GM12878 (cell line): ENCODE data around the gene SARS2. TPM values are rescaled to one million over a fixed set of nuclear protein-coding genes. Genes with fewer than 3 reads are reported as not detected.
A peak's percentile ranks its signal among the peaks of the same experiment; 100 is the strongest.

Experiments used
- CEBPZ ChIP-seq: fragments of 150-350 bp; IDR thresholded peaks from 2 replicates; pipeline ENCODE4 v1.6.1; 2016; ENCODE audit warnings: low read depth, low read length
- DPF2 ChIP-seq: fragments of 450-650 bp; IDR thresholded peaks from 2 replicates; pipeline ENCODE4 v1.6.1; 2017; ENCODE audit warnings: mild to moderate bottlenecking
- EZH2 ChIP-seq: IDR thresholded peaks from 2 replicates; pipeline ENCODE4 v1.6.1; 2012; ENCODE audit warnings: low read depth, mild to moderate bottlenecking, control low read depth, inconsistent platforms, low read length, borderline replicate concordance; ENCODE audit not compliant: control insufficient read depth
- GABPA ChIP-seq: IDR thresholded peaks from 2 replicates; pipeline ENCODE4 v1.6.1; 2014; ENCODE audit warnings: antibody characterized with exemption, low read depth, mild to moderate bottlenecking, inconsistent platforms
- GATAD2B ChIP-seq: fragments of 450-650 bp; conservative IDR thresholded peaks from 2 replicates; pipeline ENCODE4 v1.6.1; 2017; ENCODE audit warnings: low read depth, mild to moderate bottlenecking, moderate library complexity
- HDAC6 ChIP-seq: fragments of 200-600 bp; sonication (generic); IDR thresholded peaks from one replicate; pipeline ENCODE4 v1.8.0; 2017; ENCODE audit warnings: antibody characterized with exemption; ENCODE audit not compliant: unreplicated experiment
- IKZF1 ChIP-seq: fragments of 450-650 bp; conservative IDR thresholded peaks from 2 replicates; pipeline ENCODE4 v1.6.1; 2017; ENCODE audit warnings: antibody characterized with exemption, mild to moderate bottlenecking
- IRF4 ChIP-seq: IDR thresholded peaks from 2 replicates; pipeline ENCODE4 v1.6.1; 2011; ENCODE audit warnings: low read depth, low read length
- MEF2A ChIP-seq: IDR thresholded peaks from 2 replicates; pipeline ENCODE4 v1.6.1; 2011; ENCODE audit warnings: low read depth, mild to moderate bottlenecking, low read length, moderate library complexity; ENCODE audit not compliant: insufficient read depth
- NR2F1 ChIP-seq: fragments of 450-650 bp; conservative IDR thresholded peaks from 2 replicates; pipeline ENCODE4 v1.6.1; 2017; ENCODE audit warnings: mild to moderate bottlenecking
- PAX5 ChIP-seq: IDR thresholded peaks from 2 replicates; pipeline ENCODE4 v1.6.1; 2011; ENCODE audit warnings: low read depth, low read length, borderline replicate concordance
- RAD51 ChIP-seq: fragments of 450-650 bp; IDR thresholded peaks from 2 replicates; pipeline ENCODE4 v1.6.1; 2016; ENCODE audit warnings: moderate library complexity, mild to moderate bottlenecking, inconsistent platforms
- RUNX3 ChIP-seq: IDR thresholded peaks from 2 replicates; pipeline ENCODE4 v1.6.1; 2012; ENCODE audit warnings: low read length, inconsistent platforms
- SMAD1 ChIP-seq: fragments of 450-650 bp; IDR thresholded peaks from 2 replicates; pipeline ENCODE4 v1.6.1; 2018; ENCODE audit warnings: mild to moderate bottlenecking, low read depth; ENCODE audit not compliant: partially characterized antibody
- SMAD5 ChIP-seq: IDR thresholded peaks from 2 replicates; pipeline ENCODE4 v1.6.1; 2016; ENCODE audit warnings: antibody characterized with exemption, low read depth
- STAT1 ChIP-seq: fragments of 450-650 bp; conservative IDR thresholded peaks from 2 replicates; pipeline ENCODE4 v1.6.1; 2014; ENCODE audit warnings: antibody characterized with exemption, mild to moderate bottlenecking
- SUPT20H ChIP-seq: IDR thresholded peaks from 2 replicates; pipeline ENCODE4 v1.6.1; 2011; ENCODE audit warnings: low read depth, mild to moderate bottlenecking, low read length, moderate library complexity, borderline replicate concordance; ENCODE audit not compliant: control insufficient read depth
- SUZ12 ChIP-seq: fragments of 200-600 bp; sonication (generic); IDR thresholded peaks from one replicate; pipeline ENCODE4 v1.6.1; 2018; ENCODE audit warnings: antibody characterized with exemption, mild to moderate bottlenecking; ENCODE audit not compliant: unreplicated experiment
- ZBTB11 ChIP-seq: fragments of 450-650 bp; formaldehyde crosslinking; IDR thresholded peaks from 2 replicates; pipeline ENCODE4 v1.5.0; 2022; ENCODE audit warnings: mild to moderate bottlenecking, missing genetic modification characterization
- ZZZ3 ChIP-seq: IDR thresholded peaks from 2 replicates; pipeline ENCODE4 v1.6.1; 2011; ENCODE audit warnings: low read depth; ENCODE audit not compliant: control insufficient read depth, insufficient read length
- polyA plus RNA-seq, 11 experiments: library from polyadenylated mRNA; depleted of rRNA in 4 of 11; unstranded in 6 of 11; stranded (reverse) in 5 of 11; fragments of >200 nt; fragmentation: Nextera tagmentation in 4 of 11; fragmentation: Illumina TruSeq in 1 of 11; extraction: Ambion mirVana in 4 of 11; extraction: Trizol in 1 of 11; gene quantifications; 1 replicate in 1 of 11; 2 replicates in 10 of 11; pipeline versions ENCODE4 v1.2.1 to v1.2.3, GENCODE V29; 2011 to 2016; ENCODE audit warnings: inconsistent platforms in 2 of 11, missing spikeins in 2 of 11, low read depth in 1 of 11
- total RNA-seq, 4 experiments: library from RNA; depleted of rRNA in 3 of 4; stranded (reverse); fragments of >200 nt in 3 of 4; fragmentation: Illumina TruSeq in 1 of 4; extraction: Trizol in 1 of 4; gene quantifications; 2 replicates each; pipeline versions ENCODE4 v1.2.1 to v1.2.3, GENCODE V29; 2013 to 2021

The SARS2 gene
- total and polyA plus RNA-seq, 10 of the 15 experiments (the other 5 are each of a cell fraction or from before 2014, with no cell fraction given) = 2.6 to 50.3 (median 27.5) TPM

- TF ChIP-seq CEBPZ = no peak
- TF ChIP-seq NR2F1 = no peak
- no peak for TF ChIP-seq SMAD5
- no peak for TF ChIP-seq IRF4
- TF ChIP-seq RAD51 = no peak
- no peak for TF ChIP-seq SUZ12
- peak; percentile 66 for TF ChIP-seq HDAC6
- TF ChIP-seq EZH2 = no peak
- 0 out of 2 replicates have a peak, but pooled peaks have one; percentile 17 for TF ChIP-seq IKZF1
- no peak for TF ChIP-seq ZZZ3
- TF ChIP-seq STAT1 = no peak
- TF ChIP-seq MEF2A = no peak
- 0 out of 2 replicates have a peak, but pooled peaks have one; percentile 41 for TF ChIP-seq GATAD2B
- TF ChIP-seq SUPT20H = no peak
- TF ChIP-seq RUNX3 = no peak
- 0 out of 2 replicates have a peak, but pooled peaks have one; percentile 53 for TF ChIP-seq PAX5
- TF ChIP-seq GABPA = no peak
- TF ChIP-seq DPF2 = no peak; the same call in 1 of the 2 replicates
- no peak for TF ChIP-seq SMAD1
- no peak for TF ChIP-seq ZBTB11 (CRISPR knock-in tag)
These were observed 19.2 kb upstream of the SARS2 start (continued) for GRCh38 chr19:38949580-38950367.
